SK-N-SH (cell line): ENCODE measurements around the gene IGFBP3.

ENCODE experiments used
- CTCF ChIP-seq: fragments of 200-600 bp; sonication (generic); IDR thresholded peaks from 2 replicates; pipeline ENCODE4 v1.6.1; 2017; ENCODE audit warnings: antibody characterized with exemption, mild to moderate bottlenecking, moderate library complexity
- FOXM1 ChIP-seq: IDR thresholded peaks from 2 replicates; pipeline ENCODE4 v1.4.0; 2012; ENCODE audit warnings: low read depth, mild to moderate bottlenecking
- JUND ChIP-seq: IDR thresholded peaks from 2 replicates; pipeline ENCODE4 v1.4.0; 2012
- POLR2AphosphoS5 ChIP-seq: IDR thresholded peaks from 2 replicates; pipeline ENCODE4 v1.6.1; 2012; ENCODE audit warnings: low read depth, low read length
- TAF1 ChIP-seq: IDR thresholded peaks from 2 replicates; pipeline ENCODE4 v1.6.1; 2012; ENCODE audit warnings: low read depth, mild to moderate bottlenecking, low read length, moderate library complexity, borderline replicate concordance
- TEAD4 ChIP-seq: IDR thresholded peaks from 2 replicates; pipeline ENCODE4 v1.4.0; 2012; ENCODE audit warnings: mild to moderate bottlenecking, borderline replicate concordance; ENCODE audit not compliant: insufficient read depth

DNA sequence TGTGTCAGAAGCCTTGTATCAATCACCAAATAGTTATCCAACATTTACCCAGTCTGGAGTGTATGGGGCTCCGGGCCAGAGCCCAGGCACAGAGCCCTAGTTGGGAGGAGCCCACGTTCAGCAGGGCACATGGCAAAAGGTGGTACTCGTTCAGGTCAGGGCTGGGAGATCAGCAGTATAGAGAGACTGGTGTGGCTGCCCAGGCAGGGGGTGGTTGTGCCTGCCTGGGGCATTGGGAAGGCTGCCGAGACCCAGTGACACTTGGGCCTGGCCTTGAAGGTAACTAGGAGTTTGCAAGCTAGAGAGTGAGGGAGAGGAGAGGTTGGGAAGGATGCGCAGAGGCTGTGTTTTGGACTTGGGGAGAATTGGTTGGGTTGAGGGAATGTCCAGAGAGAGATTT is 48.9 kb upstream of the IGFBP3 start:
- TF ChIP-seq CTCF: no peak
- TF ChIP-seq TAF1: no peak
- TF ChIP-seq TEAD4: no peak
- no peak for TF ChIP-seq JUND
- no peak for TF ChIP-seq POLR2AphosphoS5
- no peak for TF ChIP-seq FOXM1
